HCT116 (cell line): ENCODE measurements around the gene NET1. TPM values are rescaled to one million over a fixed set of nuclear protein-coding genes. Genes with fewer than 3 reads are reported as not detected.

Experiments used
- ATAC-seq: fragments of 200-7000 bp; cut with Tn5 transposase; 2 replicates; pipeline ENCODE4 v1.9.1; 2020; ENCODE audit warnings: mild to moderate bottlenecking, moderate library complexity
- BruUV-seq: library from RNA; stranded (reverse); fragments of 400-500 nt; replicated peaks from 2 replicates; lab custom pipeline; 2021; lab: Mats Ljungman, UMichigan
- CTCF ChIA-PET: fragments of 300-600 bp; sonication (Branson Sonifier 250); formaldehyde crosslinking; loops from one replicate; lab custom pipeline; 2021; ENCODE audit warnings: antibody characterized with exemption; lab: Charles Lee
- POLR2A ChIA-PET: fragments of 300-600, 350-600 bp; sonication (Branson Sonifier 250); formaldehyde crosslinking; loops from one replicate; lab custom pipeline; 2021; ENCODE audit warnings: antibody characterized with exemption; lab: Charles Lee
- RAD21 ChIA-PET, 2 experiments: fragments of 300-600 bp; sonication (Branson Sonifier 250); formaldehyde crosslinking; loops; one replicate each; lab custom pipeline; 2023; ENCODE audit warnings: low total read pairs in 2 of 2; ENCODE audit not compliant: uncharacterized antibody in 2 of 2, unreplicated experiment in 2 of 2, low non-redundant PET in 1 of 2; lab: Charles Lee
- DNase-seq: peaks from one replicate; pipeline ENCODE4 v3.0.0-alpha.2; 2010; ENCODE audit warnings: low read depth, low spot score
- H2AFZ ChIP-seq: fragments of 200-600 bp; shearing (Covaris generic), sonication (generic); 2 replicates; pipeline ENCODE4 v1.6.1; 2017; ENCODE audit warnings: low read depth, mixed run types, mixed read lengths, antibody characterized with exemption, low read length; ENCODE audit not compliant: poor library complexity, severe bottlenecking
- H3K27ac ChIP-seq: 2 replicates; pipeline ENCODE4 v1.5.1; 2012; ENCODE audit warnings: low read depth, low read length
- H3K27me3 ChIP-seq: fragments of 200-600 bp; sonication (generic); 2 replicates; pipeline ENCODE4 v1.6.1; 2016; ENCODE audit warnings: mixed run types, low read length, mixed read lengths; ENCODE audit not compliant: insufficient read depth
- H3K36me3 ChIP-seq, 2 experiments: fragments of 200-500 bp in 1 of 2; fragments of 200-600 bp in 1 of 2; sonication (Bioruptor generic) in 1 of 2; sonication (generic) in 1 of 2; 2 replicates each; pipeline versions ENCODE4 v1.5.1 to v1.6.1; 2014 to 2016; ENCODE audit warnings: low read length in 2 of 2, inconsistent platforms in 1 of 2, mixed read lengths in 1 of 2, mixed run types in 1 of 2; ENCODE audit not compliant: insufficient read depth in 2 of 2, control insufficient read depth in 1 of 2
- H3K4me1 ChIP-seq, 2 experiments: fragments of 200-600 bp in 1 of 2; sonication (generic) in 1 of 2; 2 replicates each; pipeline versions ENCODE4 v1.5.1 to v1.6.1; 2012 to 2017; ENCODE audit warnings: low read length in 2 of 2, inconsistent platforms in 1 of 2, mild to moderate bottlenecking in 1 of 2, mixed read lengths in 1 of 2, mixed run types in 1 of 2, moderate library complexity in 1 of 2; ENCODE audit not compliant: insufficient read depth in 2 of 2, control insufficient read depth in 1 of 2
- H3K4me2 ChIP-seq: fragments of 200-600 bp; sonication (generic); 2 replicates; pipeline ENCODE4 v1.6.1; 2017; ENCODE audit warnings: mixed run types, low read length, mixed read lengths
- H3K4me3 ChIP-seq, 2 experiments: fragments of 200-600 bp in 1 of 2; sonication (generic) in 1 of 2; replicated peaks in 1 of 2; 2 replicates each; pipeline ENCODE4 v1.5.1; 2011 to 2016; ENCODE audit warnings: low read length in 2 of 2, control low read depth in 1 of 2, low read depth in 1 of 2, mild to moderate bottlenecking in 1 of 2, mixed read lengths in 1 of 2, mixed run types in 1 of 2
- H3K79me2 ChIP-seq: fragments of 200-600 bp; sonication (generic); 2 replicates; pipeline ENCODE4 v1.6.1; 2017; ENCODE audit warnings: mild to moderate bottlenecking, mixed run types, low read length, moderate library complexity, mixed read lengths; ENCODE audit not compliant: insufficient read depth
- H3K9ac ChIP-seq: fragments of 200-600 bp; sonication (generic); 2 replicates; pipeline ENCODE4 v1.6.1; 2016; ENCODE audit warnings: low read length, mixed read lengths
- H3K9me2 ChIP-seq: fragments of 200-600 bp; sonication (generic), shearing (Covaris generic); 2 replicates; pipeline ENCODE4 v1.6.1; 2017; ENCODE audit warnings: mixed run types, mild to moderate bottlenecking, moderate library complexity; ENCODE audit not compliant: insufficient read depth
- H3K9me3 ChIP-seq, 2 experiments: fragments of 200-500 bp in 1 of 2; fragments of 200-600 bp in 1 of 2; sonication (Bioruptor generic) in 1 of 2; sonication (generic) in 1 of 2; 2 replicates each; pipeline ENCODE4 v1.6.1; 2014 to 2017; ENCODE audit warnings: low read length in 2 of 2, mixed read lengths in 2 of 2, inconsistent platforms in 1 of 2, low read depth in 1 of 2, mild to moderate bottlenecking in 1 of 2, mixed run types in 1 of 2, moderate library complexity in 1 of 2; ENCODE audit not compliant: control insufficient read depth in 1 of 2, insufficient read depth in 1 of 2
- H4K20me1 ChIP-seq: fragments of 200-600 bp; sonication (generic), shearing (Covaris generic); 2 replicates; pipeline ENCODE4 v1.6.1; 2017; ENCODE audit warnings: mixed run types, mild to moderate bottlenecking, moderate library complexity; ENCODE audit not compliant: insufficient read depth
- MAX ChIP-seq: IDR thresholded peaks from 2 replicates; pipeline ENCODE4 v1.6.1; 2012
- POLR2A ChIP-seq: IDR thresholded peaks from 2 replicates; pipeline ENCODE4 v1.7.0; 2011; ENCODE audit warnings: borderline replicate concordance; ENCODE audit not compliant: insufficient read depth, insufficient read length; ENCODE audit errors: extremely low read depth
- POLR2AphosphoS5 ChIP-seq: IDR thresholded peaks from 2 replicates; pipeline ENCODE4 v1.6.1; 2011; ENCODE audit warnings: mild to moderate bottlenecking, low read depth, low read length, moderate library complexity
- REST ChIP-seq: IDR thresholded peaks from 2 replicates; pipeline ENCODE4 v1.6.1; 2012; ENCODE audit warnings: low read depth
- SP1 ChIP-seq: IDR thresholded peaks from 2 replicates; pipeline ENCODE4 v1.6.1; 2012; ENCODE audit warnings: low read depth
- YY1 ChIP-seq: IDR thresholded peaks from 2 replicates; pipeline ENCODE4 v1.6.1; 2011; ENCODE audit warnings: low read length, low read depth, moderate library complexity, mild to moderate bottlenecking; ENCODE audit not compliant: insufficient replicate concordance; ENCODE audit errors: extremely low read depth
- intact Hi-C: fragments of 100-400 bp; cut with micrococcal nuclease; formaldehyde crosslinking; loops from 2 replicates; pipeline ENCODE4 v1.10.0; 2022
- total RNA-seq: library from RNA; stranded (reverse); gene quantifications from one replicate; pipeline ENCODE4 v1.2.1, GENCODE V29; 2021; ENCODE audit not compliant: unreplicated experiment

The NET1 gene
- total RNA-seq, 1 experiment from 2014 or later = 51.2 TPM

- RAD21 ChIA-PET = no interaction called here
- no peak overlapping the region for H3K4me3 ChIP-seq
- H3K27ac ChIP-seq = no peak overlapping the region
- no peak for DNase-seq
- TF ChIP-seq SP1 (no peak), POLR2A (no peak), YY1 (no peak), REST (no peak), POLR2AphosphoS5 (no peak), MAX (no peak)
- TF ChIP-seq, all 23 proteins: peak for 0
- no peaks in the 10 kb centered on the region for H3K9me2 ChIP-seq
- no peaks in the 10 kb centered on the region for H3K27me3 ChIP-seq
- H3K9ac ChIP-seq = no peak overlapping the region
- no peaks in the 10 kb centered on the region for H3K36me3 ChIP-seq
- H3K9me3 ChIP-seq = no peaks in the 10 kb centered on the region
- H3K79me2 ChIP-seq = no peaks in the 10 kb centered on the region
- ChIA-PET POLR2A (interaction anchor here (1.3 kb wide), 1 partner anchor 82 kb away, joined by 3 read pairs; no protein-coding TSS in a partner anchor), CTCF (no interaction called here)
- no peaks in the 10 kb centered on the region for H3K4me1 ChIP-seq
- no peak overlapping the region for H2AFZ ChIP-seq
- ATAC-seq = no peak
- no peak overlapping the region for H3K4me2 ChIP-seq
- no TSS peak for BruUV-seq
- intact Hi-C loops = no loop called here
- no peaks in the 10 kb centered on the region for H4K20me1 ChIP-seq
These were observed 54.3 kb downstream of the NET1 start for GRCh38 chr10:5466451-5467206.
